Activated naive CD8-positive, alpha-beta T cell treated with anti-CD3 and anti-CD28 coated beads for 36 hours (primary cell): ENCODE measurements around the gene RNF213. TPM values are rescaled to one million over a fixed set of nuclear protein-coding genes. Genes with fewer than 3 reads are reported as not detected.

ENCODE experiments used
- DNase-seq: peaks from one replicate; pipeline ENCODE4 v3.0.0; 2021
- H3K27ac Mint-ChIP-seq: one replicate; pipeline ENCODE4 v1.8.0; 2022; ENCODE audit warnings: mild to moderate bottlenecking, moderate library complexity, mixed read lengths
- H3K27me3 Mint-ChIP-seq: one replicate; pipeline ENCODE4 v1.8.0; 2022; ENCODE audit warnings: mild to moderate bottlenecking, mixed read lengths
- H3K36me3 Mint-ChIP-seq: one replicate; pipeline ENCODE4 v1.8.0; 2021; ENCODE audit warnings: mild to moderate bottlenecking, mixed read lengths
- H3K4me1 Mint-ChIP-seq: one replicate; pipeline ENCODE4 v1.8.0; 2021; ENCODE audit warnings: mixed read lengths
- H3K4me3 Mint-ChIP-seq: one replicate; pipeline ENCODE4 v1.8.0; 2022; ENCODE audit warnings: mild to moderate bottlenecking, moderate library complexity, mixed read lengths
- H3K9me3 Mint-ChIP-seq: one replicate; pipeline ENCODE4 v1.8.0; 2022; ENCODE audit warnings: mixed read lengths
- total RNA-seq, 2 experiments: library from RNA; stranded (reverse); gene quantifications; one replicate each; pipeline ENCODE4 v1.2.3, GENCODE V29; 2021

Gene RNF213
- total RNA-seq = 100 to 1,000 TPM; 109 TPM

GRCh38 chr17:80260791-80261158, at the start of gene RNF213:
Gene RNF213 (plus strand): TSS chr17:80260852. CDS start chr17:80263682, 2,830 bp downstream.
- Mint-ChIP-seq H3K27ac (peak within 1 kb of the TSS; percentile 93), H3K4me3 (peak within 1 kb of the TSS; percentile 87), H3K27me3 (no peaks in the 10 kb centered on the region), H3K4me1 (peaks cover 46% of the 10 kb centered on the region), H3K36me3 (peaks cover 20% of the 10 kb centered on the region), H3K9me3 (peaks cover 2% of the 10 kb centered on the region)
- DNase-seq = peak; percentile 72

- Mint-ChIP-seq H3K9me3 (no peaks in the 10 kb centered on the region), H3K4me1 (peaks cover under 1% of the 10 kb centered on the region), H3K36me3 (no peaks in the 10 kb centered on the region), H3K27ac (no peak overlapping the region), H3K4me3 (no peak overlapping the region), H3K27me3 (no peaks in the 10 kb centered on the region)
- no peak for DNase-seq
Measured at GRCh38 chr17:80212109-80212508, 48.5 kb upstream of the RNF213 start.

GRCh38 chr17:80212511-80212910, 48.1 kb upstream of the RNF213 start:
- no peak for DNase-seq
- Mint-ChIP-seq H3K4me1 (peaks cover 4% of the 10 kb centered on the region), H3K36me3 (peaks cover 2% of the 10 kb centered on the region), H3K9me3 (no peaks in the 10 kb centered on the region), H3K4me3 (no peak overlapping the region), H3K27me3 (no peaks in the 10 kb centered on the region), H3K27ac (no peak overlapping the region)

- DNase-seq = no peak
- Mint-ChIP-seq H3K9me3 (no peaks in the 10 kb centered on the region), H3K4me1 (peaks cover 7% of the 10 kb centered on the region), H3K36me3 (peaks cover 2% of the 10 kb centered on the region), H3K4me3 (no peak overlapping the region), H3K27me3 (no peaks in the 10 kb centered on the region), H3K27ac (no peak overlapping the region)
Measured at GRCh38 chr17:80212962-80213642, 47.5 kb upstream of the RNF213 start.

GRCh38 chr17:80213643-80213975, 47.0 kb upstream of the RNF213 start:
- H3K4me3 Mint-ChIP-seq = no peak overlapping the region
- H3K36me3 Mint-ChIP-seq = peaks cover 2% of the 10 kb centered on the region
- H3K27me3 Mint-ChIP-seq = no peaks in the 10 kb centered on the region
- H3K4me1 Mint-ChIP-seq = peaks cover 11% of the 10 kb centered on the region
- H3K27ac Mint-ChIP-seq = no peak overlapping the region
- no peaks in the 10 kb centered on the region for H3K9me3 Mint-ChIP-seq
- DNase-seq = no peak

GRCh38 chr17:80214012-80214877, 46.4 kb upstream of the RNF213 start:
- no peak overlapping the region for H3K4me3 Mint-ChIP-seq
- H3K4me1 Mint-ChIP-seq = peaks cover 17% of the 10 kb centered on the region
- H3K36me3 Mint-ChIP-seq = peaks cover 2% of the 10 kb centered on the region
- no peak for DNase-seq
- no peaks in the 10 kb centered on the region for H3K9me3 Mint-ChIP-seq
- no peaks in the 10 kb centered on the region for H3K27me3 Mint-ChIP-seq
- H3K27ac Mint-ChIP-seq = no peak overlapping the region

GRCh38 chr17:80214878-80215210, 45.8 kb upstream of the RNF213 start:
- H3K4me1 Mint-ChIP-seq = peaks cover 23% of the 10 kb centered on the region
- no peak overlapping the region for H3K4me3 Mint-ChIP-seq
- H3K36me3 Mint-ChIP-seq = peaks cover 2% of the 10 kb centered on the region
- no peaks in the 10 kb centered on the region for H3K9me3 Mint-ChIP-seq
- DNase-seq = no peak
- no peak overlapping the region for H3K27ac Mint-ChIP-seq
- H3K27me3 Mint-ChIP-seq = no peaks in the 10 kb centered on the region

- peaks cover 23% of the 10 kb centered on the region for H3K4me1 Mint-ChIP-seq
- no peak overlapping the region for H3K4me3 Mint-ChIP-seq
- no peak overlapping the region for H3K27ac Mint-ChIP-seq
- H3K27me3 Mint-ChIP-seq = no peaks in the 10 kb centered on the region
- DNase-seq = no peak
- peaks cover 2% of the 10 kb centered on the region for H3K36me3 Mint-ChIP-seq
- no peaks in the 10 kb centered on the region for H3K9me3 Mint-ChIP-seq
Measured at GRCh38 chr17:80216473-80217456, 43.9 kb upstream of the RNF213 start.

GRCh38 chr17:80217703-80218362, 42.8 kb upstream of the RNF213 start:
- H3K36me3 Mint-ChIP-seq = peaks cover 2% of the 10 kb centered on the region
- H3K27ac Mint-ChIP-seq = no peak overlapping the region
- H3K4me1 Mint-ChIP-seq = peaks cover 23% of the 10 kb centered on the region
- no peak overlapping the region for H3K4me3 Mint-ChIP-seq
- no peak for DNase-seq
- no peaks in the 10 kb centered on the region for H3K27me3 Mint-ChIP-seq
- H3K9me3 Mint-ChIP-seq = no peaks in the 10 kb centered on the region

GRCh38 chr17:80218391-80218790, 42.3 kb upstream of the RNF213 start:
- no peak for DNase-seq
- Mint-ChIP-seq H3K4me1 (peaks cover 23% of the 10 kb centered on the region), H3K27me3 (no peaks in the 10 kb centered on the region), H3K36me3 (peaks cover 2% of the 10 kb centered on the region), H3K9me3 (no peaks in the 10 kb centered on the region), H3K27ac (no peak overlapping the region), H3K4me3 (peak overlapping the region; percentile 87)

GRCh38 chr17:80219013-80219762, 41.5 kb upstream of the RNF213 start:
- DNase-seq = peak; percentile 92
- H3K9me3 Mint-ChIP-seq = no peaks in the 10 kb centered on the region
- no peaks in the 10 kb centered on the region for H3K27me3 Mint-ChIP-seq
- peaks cover 27% of the 10 kb centered on the region for H3K4me1 Mint-ChIP-seq
- H3K4me3 Mint-ChIP-seq = peak overlapping the region; percentile 87
- peaks cover 2% of the 10 kb centered on the region for H3K36me3 Mint-ChIP-seq
- H3K27ac Mint-ChIP-seq = peak overlapping the region; percentile 88

GRCh38 chr17:80219763-80220053, 40.9 kb upstream of the RNF213 start:
- H3K36me3 Mint-ChIP-seq = peaks cover 2% of the 10 kb centered on the region
- DNase-seq = no peak
- peak overlapping the region; percentile 88 for H3K27ac Mint-ChIP-seq
- H3K27me3 Mint-ChIP-seq = no peaks in the 10 kb centered on the region
- no peaks in the 10 kb centered on the region for H3K9me3 Mint-ChIP-seq
- peak overlapping the region; percentile 87 for H3K4me3 Mint-ChIP-seq
- peaks cover 29% of the 10 kb centered on the region for H3K4me1 Mint-ChIP-seq

GRCh38 chr17:80220054-80220735, 40.5 kb upstream of the RNF213 start, which contains the start of the genes SGSH and SLC26A11:
Gene SGSH (minus strand): TSS chr17:80220333. CDS start chr17:80220313, 20 bp downstream.
Gene SLC26A11 (plus strand): TSS chr17:80220427. CDS start chr17:80221561, 1,134 bp downstream.
- Mint-ChIP-seq H3K27ac (peak within 1 kb of the TSS; percentile 88), H3K4me3 (peak within 1 kb of the TSS; percentile 87), H3K27me3 (no peaks in the 10 kb centered on the region), H3K9me3 (no peaks in the 10 kb centered on the region), H3K4me1 (peaks cover 29% of the 10 kb centered on the region), H3K36me3 (peaks cover 2% of the 10 kb centered on the region)
- peak; percentile 70 for DNase-seq
